ENCODE measurements around the gene TRIM52.

The TRIM52 gene

GRCh38 chr5:181260720-181261319 is at the start of gene TRIM52:
Gene TRIM52 (minus strand): TSS chr5:181261143. CDS start chr5:181260813, 330 bp downstream.
- TF ChIP-seq GATA3 (IDR thresholded peaks at IDR 0.05; ENCODE audit: low read depth, low read length) (no peak), GATA2 (IDR thresholded peaks at IDR 0.05; ENCODE audit: low read depth, low read length) (no peak)

DNA sequence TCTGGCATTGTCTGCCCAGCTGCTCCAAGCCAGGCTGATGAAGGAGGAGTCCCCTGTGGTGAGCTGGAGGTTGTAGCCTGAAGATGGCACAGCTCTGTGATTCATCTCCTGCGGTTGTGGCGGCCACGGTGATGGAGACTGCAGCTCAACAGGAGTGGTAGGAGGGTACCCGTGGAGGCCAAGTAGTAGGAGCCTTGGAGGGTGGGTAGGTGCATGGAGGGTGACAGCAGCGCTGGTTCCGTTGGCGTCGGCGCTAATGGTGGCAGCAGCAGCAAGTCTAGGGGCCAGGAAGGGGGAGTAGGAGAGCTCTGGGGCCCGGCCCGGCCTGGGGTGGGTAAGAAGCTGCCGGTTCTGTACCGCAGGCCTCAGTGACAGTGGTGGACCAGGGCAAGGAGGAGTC is 22.4 kb upstream of the TRIM52 start:
- TF ChIP-seq GATA3 (IDR thresholded peaks at IDR 0.05; ENCODE audit: low read depth, low read length) (no peak), GATA2 (IDR thresholded peaks at IDR 0.05; ENCODE audit: low read depth, low read length) (no peak)

DNA sequence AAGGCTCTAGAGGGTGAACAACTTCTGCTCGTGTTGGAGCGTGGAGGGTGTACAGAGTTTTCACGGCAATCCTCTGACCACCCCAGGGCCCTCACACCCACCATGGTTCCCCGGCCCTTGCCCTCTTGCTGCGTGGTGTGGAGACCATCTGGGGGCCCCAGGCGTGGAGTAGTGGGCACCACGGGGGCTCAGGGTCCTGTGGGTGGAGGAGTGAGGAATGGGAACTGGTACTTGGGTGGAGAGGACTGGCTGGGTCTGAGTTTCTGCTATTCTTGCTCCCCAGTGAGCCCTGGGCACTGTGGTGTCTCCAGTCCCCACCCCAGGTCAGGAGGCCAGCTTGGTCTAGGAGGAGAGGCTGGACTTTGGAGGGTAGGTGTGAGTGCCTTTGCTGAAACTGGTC is 21.9 kb upstream of the TRIM52 start:
- TF ChIP-seq GATA2 (IDR thresholded peaks at IDR 0.05; ENCODE audit: low read depth, low read length) (no peak), GATA3 (IDR thresholded peaks at IDR 0.05; ENCODE audit: low read depth, low read length) (no peak)

DNA sequence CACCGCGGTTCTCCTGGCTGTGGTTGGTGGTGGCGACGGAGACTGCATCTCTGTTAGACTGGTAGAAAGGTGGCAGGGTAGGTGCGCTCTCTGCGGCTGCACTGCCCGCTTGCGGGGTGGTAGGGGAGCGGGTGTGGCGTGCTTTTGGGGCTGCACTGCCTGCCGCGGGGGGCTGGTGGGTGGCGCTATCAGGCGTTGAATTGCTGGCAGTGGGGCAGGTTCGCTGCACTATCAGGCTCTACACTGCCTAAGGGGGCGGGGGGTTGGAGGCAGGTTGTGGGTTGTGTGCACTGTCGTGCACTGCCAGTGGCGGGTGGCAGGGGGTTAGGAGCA is 21.0 kb upstream of the TRIM52 start:
- TF ChIP-seq GATA3 (IDR thresholded peaks at IDR 0.05; ENCODE audit: low read depth, low read length): no peak
- TF ChIP-seq GATA2 (IDR thresholded peaks at IDR 0.05; ENCODE audit: low read depth, low read length): no peak

- no peak for TF ChIP-seq GATA3 (IDR thresholded peaks at IDR 0.05; ENCODE audit: low read depth, low read length)
- no peak for TF ChIP-seq GATA2 (IDR thresholded peaks at IDR 0.05; ENCODE audit: low read depth, low read length)
Measured at GRCh38 chr5:181281077-181281983, 20.4 kb upstream of the TRIM52 start.

DNA sequence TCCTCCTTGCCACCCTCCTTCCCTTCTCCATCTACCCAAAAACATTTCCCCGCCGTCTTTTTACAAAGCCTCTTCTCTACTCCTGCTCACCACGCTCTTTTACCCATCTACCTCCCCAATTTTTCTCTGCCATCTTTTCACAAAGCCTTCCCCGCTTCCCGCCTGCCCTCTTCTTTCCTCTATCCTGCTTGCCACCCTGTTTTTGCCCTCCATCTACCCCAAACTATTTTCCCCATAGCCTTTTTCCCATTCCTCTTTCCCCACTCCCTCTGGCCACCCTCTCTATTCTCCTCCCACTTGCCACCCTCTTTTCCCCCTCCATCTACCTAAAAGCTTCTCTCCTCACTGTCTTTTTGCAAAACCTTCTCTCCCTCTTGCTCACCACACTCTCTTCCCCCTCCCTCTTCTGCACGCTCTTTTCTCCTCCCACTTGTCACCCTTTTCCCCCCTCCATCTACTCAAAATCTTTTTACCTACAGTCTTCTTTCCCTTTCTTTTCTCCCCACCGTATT is 19.4 kb upstream of the TRIM52 start:
- TF ChIP-seq GATA2 (IDR thresholded peaks at IDR 0.05; ENCODE audit: low read depth, low read length) (no peak), GATA3 (IDR thresholded peaks at IDR 0.05; ENCODE audit: low read depth, low read length) (no peak)

DNA sequence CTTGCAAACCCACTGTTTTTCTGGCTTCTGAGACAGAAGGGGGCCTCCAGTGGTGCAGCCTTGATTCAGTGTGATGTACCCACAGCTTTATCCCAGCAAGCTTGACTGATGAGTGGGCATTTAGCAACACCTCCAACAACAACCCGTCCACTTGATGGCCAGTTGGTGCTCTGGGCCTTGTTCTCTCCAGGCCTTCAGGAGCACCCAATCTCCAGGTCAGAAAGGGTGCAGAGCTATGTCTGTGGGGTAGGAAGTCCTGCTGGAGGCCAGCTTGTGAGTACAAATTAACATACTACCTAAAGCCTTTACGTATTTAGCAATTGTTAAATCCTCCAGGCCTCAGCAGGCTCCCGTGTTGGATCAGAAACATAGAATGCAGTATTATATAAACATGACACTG is 10.1 kb upstream of the TRIM52 start:
- TF ChIP-seq GATA2 (IDR thresholded peaks at IDR 0.05; ENCODE audit: low read depth, low read length): no peak
- no peak for TF ChIP-seq GATA3 (IDR thresholded peaks at IDR 0.05; ENCODE audit: low read depth, low read length)

DNA sequence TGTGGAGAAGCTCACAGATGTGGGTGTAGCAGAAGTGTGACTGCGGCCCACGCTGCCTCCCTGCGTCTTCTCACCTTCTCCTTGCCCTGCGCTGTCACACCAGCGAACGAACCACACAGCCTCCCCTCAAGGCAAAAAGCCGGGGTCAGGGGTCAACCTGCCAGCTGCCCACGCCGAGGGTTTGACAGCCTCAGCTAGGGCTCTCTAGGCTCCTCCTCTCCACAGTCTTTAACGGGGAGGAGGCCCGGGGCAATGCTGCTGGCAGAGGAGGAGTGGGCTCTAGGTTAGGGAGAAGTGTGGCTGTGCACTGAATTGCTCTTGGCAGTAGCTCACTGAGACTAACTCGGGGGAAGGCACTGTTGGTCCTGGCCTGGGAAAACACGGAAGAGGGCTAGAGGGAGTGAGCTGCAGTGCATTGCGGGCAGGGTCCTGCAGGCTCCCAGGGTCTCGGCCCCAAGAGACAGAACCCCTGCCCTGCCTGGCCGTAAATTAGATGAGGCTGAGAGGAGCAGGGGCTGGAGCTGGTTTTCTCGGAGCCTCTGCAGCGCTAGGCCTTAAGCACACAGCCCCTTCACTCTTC is 4.2 kb upstream of the TRIM52 start:
- TF ChIP-seq GATA2 (IDR thresholded peaks at IDR 0.05; ENCODE audit: low read depth, low read length) (no peak), GATA3 (IDR thresholded peaks at IDR 0.05; ENCODE audit: low read depth, low read length) (no peak)

GRCh38 chr5:181263633-181264032 is 2.7 kb upstream of the TRIM52 start:
- TF ChIP-seq GATA3 (IDR thresholded peaks at IDR 0.05; ENCODE audit: low read depth, low read length): no peak
- TF ChIP-seq GATA2 (IDR thresholded peaks at IDR 0.05; ENCODE audit: low read depth, low read length): no peak

- TF ChIP-seq GATA3 (IDR thresholded peaks at IDR 0.05; ENCODE audit: low read depth, low read length) (no peak), GATA2 (IDR thresholded peaks at IDR 0.05; ENCODE audit: low read depth, low read length) (no peak)
Measured at GRCh38 chr5:181261320-181262049, 542 bp upstream of the TRIM52 start.

DNA sequence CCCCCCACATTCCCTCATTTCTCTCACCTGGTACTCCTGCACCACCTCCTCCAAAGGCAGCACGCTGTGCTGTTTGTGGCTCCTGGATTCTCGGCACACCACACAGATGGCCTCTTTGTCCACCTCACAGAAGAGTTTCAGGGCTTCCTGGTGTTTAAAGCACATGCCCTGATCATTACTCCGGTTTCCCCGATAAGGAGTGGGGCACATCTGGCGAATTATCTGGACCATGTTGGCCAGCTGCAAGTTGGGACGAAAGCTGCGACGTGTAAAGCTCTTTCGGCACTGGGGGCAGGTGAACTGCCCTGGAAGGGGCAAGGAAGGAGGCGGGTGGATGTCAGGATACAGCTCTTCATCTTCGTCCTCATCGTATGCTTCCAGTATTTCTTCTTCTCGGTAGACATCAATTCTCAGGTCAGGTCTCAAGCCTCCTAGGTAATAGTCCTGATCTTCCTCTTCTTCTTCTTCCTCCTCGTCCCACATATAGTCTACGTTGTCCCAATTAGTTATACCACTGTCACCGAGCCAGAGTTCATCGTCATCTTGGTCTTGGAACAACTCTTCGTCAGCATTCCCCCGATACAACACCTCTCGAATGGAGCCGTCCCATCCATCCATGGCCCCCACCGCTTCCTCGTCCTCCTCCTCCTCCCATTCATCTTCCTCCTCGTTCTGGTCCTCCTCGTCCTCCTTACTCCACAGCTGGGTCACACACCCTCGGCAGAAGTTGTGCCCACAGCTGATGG is 796 bp downstream of the TRIM52 start:
- TF ChIP-seq GATA3 (IDR thresholded peaks at IDR 0.05; ENCODE audit: low read depth, low read length) (no peak), GATA2 (IDR thresholded peaks at IDR 0.05; ENCODE audit: low read depth, low read length) (no peak)

GRCh38 chr5:181259283-181259682 is 1.7 kb downstream of the TRIM52 start:
- TF ChIP-seq GATA3 (IDR thresholded peaks at IDR 0.05; ENCODE audit: low read depth, low read length): no peak
- no peak for TF ChIP-seq GATA2 (IDR thresholded peaks at IDR 0.05; ENCODE audit: low read depth, low read length)

DNA sequence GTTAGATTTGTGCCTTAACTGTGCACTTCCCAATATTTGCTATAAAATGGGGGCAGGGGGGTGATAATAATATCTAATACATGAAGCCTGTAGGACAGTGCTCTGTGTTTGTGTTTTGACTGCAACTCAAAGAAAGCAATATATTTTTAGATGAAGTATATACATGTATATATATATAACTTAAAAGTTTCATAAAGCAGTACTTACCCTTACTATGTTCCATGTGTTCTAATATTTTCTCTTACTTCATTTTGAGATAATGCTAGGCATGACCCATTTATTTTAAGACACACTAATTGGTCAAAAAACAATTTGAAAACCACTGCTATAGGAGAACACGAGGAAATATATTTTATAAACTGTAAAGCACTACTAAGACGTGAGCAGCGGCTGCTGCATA is 2.4 kb downstream of the TRIM52 start:
- no peak for TF ChIP-seq GATA2 (IDR thresholded peaks at IDR 0.05; ENCODE audit: low read depth, low read length)
- TF ChIP-seq GATA3 (IDR thresholded peaks at IDR 0.05; ENCODE audit: low read depth, low read length): no peak
